WTC11 (cell line): ENCODE data around the gene POLR1G.

Source experiments
- AFF4 ChIP-seq: sonication (generic); formaldehyde crosslinking; IDR thresholded peaks from 2 replicates; pipeline ENCODE4 v1.8.1; 2023; ENCODE audit warnings: mild to moderate bottlenecking, missing genetic modification reagents, borderline replicate concordance
- CTCF ChIP-seq: fragments of 200-600 bp; IDR thresholded peaks from 2 replicates; pipeline ENCODE4 v1.8.0; 2022; ENCODE audit warnings: antibody characterized with exemption
- ESRRA ChIP-seq: sonication (generic); formaldehyde crosslinking; IDR thresholded peaks from 2 replicates; pipeline ENCODE4 v1.8.1; 2022; ENCODE audit warnings: mild to moderate bottlenecking, missing genetic modification reagents, borderline replicate concordance
- FOXJ3 ChIP-seq: sonication (generic); formaldehyde crosslinking; IDR thresholded peaks from 2 replicates; pipeline ENCODE4 v1.9.0; 2021; ENCODE audit warnings: missing genetic modification reagents, mild to moderate bottlenecking, borderline replicate concordance
- NFYB ChIP-seq: sonication (generic); formaldehyde crosslinking; conservative IDR thresholded peaks from 2 replicates; pipeline ENCODE4 v1.8.0; 2022; ENCODE audit warnings: low read depth, missing genetic modification reagents
- NR3C1 ChIP-seq: sonication (generic); formaldehyde crosslinking; conservative IDR thresholded peaks from 2 replicates; pipeline ENCODE4 v1.8.1; 2023; ENCODE audit warnings: low read depth, mild to moderate bottlenecking, missing genetic modification reagents
- TEAD1 ChIP-seq: sonication (generic); formaldehyde crosslinking; IDR thresholded peaks from 2 replicates; pipeline ENCODE4 v1.8.0; 2022; ENCODE audit warnings: mild to moderate bottlenecking, missing genetic modification reagents
- USF1 ChIP-seq: sonication (generic); formaldehyde crosslinking; IDR thresholded peaks from 2 replicates; pipeline ENCODE4 v1.8.0; 2022; ENCODE audit warnings: mild to moderate bottlenecking, missing genetic modification reagents
- ZNF121 ChIP-seq: sonication (generic); formaldehyde crosslinking; IDR thresholded peaks from 2 replicates; pipeline ENCODE4 v1.8.0; 2023; ENCODE audit warnings: missing genetic modification reagents
- ZNF416 ChIP-seq: fragments of 250-450 bp; sonication (Bioruptor Pico); IDR thresholded peaks from 2 replicates; pipeline ENCODE4 v1.9.0; 2021; ENCODE audit warnings: mild to moderate bottlenecking, inconsistent platforms

GRCh38 chr19:45400192-45400591 is 6.3 kb upstream of the POLR1G start:
- TF ChIP-seq CTCF (no peak), FOXJ3 (no peak), ZNF121 (no peak), USF1 (no peak), AFF4 (CRISPR knock-in tag) (no peak), NFYB (CRISPR knock-in tag) (no peak), NR3C1 (CRISPR knock-in tag) (no peak), ZNF416 (no peak), ESRRA (CRISPR knock-in tag) (no peak), TEAD1 (no peak)
